GM18505 (cell line): ENCODE data around the gene C22orf39.
"Not testable (repeated sequence)": the region's sequence is repeated elsewhere in the genome, so short reads cannot be mapped to it uniquely, and the experiment has no call there.

ENCODE experiments used
- ATAC-seq: cut with Tn5 transposase; IDR thresholded peaks from one replicate; pipeline ENCODE4 v1.9.1; 2021; ENCODE audit not compliant: unreplicated experiment
- POLR2A ChIP-seq: IDR thresholded peaks from 4 replicates; pipeline ENCODE4 v1.6.1; 2011; ENCODE audit warnings: borderline replicate concordance; ENCODE audit not compliant: insufficient read depth, insufficient read length; ENCODE audit errors: extremely low read depth

C22orf39 gene

GRCh38 chr22:19438298-19438697 lies 9.2 kb downstream of the C22orf39 start:
- no peak for ATAC-seq

GRCh38 chr22:19436444-19437161 lies 10.9 kb downstream of the C22orf39 start:
- not testable (repeated sequence) for ATAC-seq

More at GRCh38 chr22:19438298-19438697, 9.2 kb downstream of the C22orf39 start:
- no peak for TF ChIP-seq POLR2A

DNA sequence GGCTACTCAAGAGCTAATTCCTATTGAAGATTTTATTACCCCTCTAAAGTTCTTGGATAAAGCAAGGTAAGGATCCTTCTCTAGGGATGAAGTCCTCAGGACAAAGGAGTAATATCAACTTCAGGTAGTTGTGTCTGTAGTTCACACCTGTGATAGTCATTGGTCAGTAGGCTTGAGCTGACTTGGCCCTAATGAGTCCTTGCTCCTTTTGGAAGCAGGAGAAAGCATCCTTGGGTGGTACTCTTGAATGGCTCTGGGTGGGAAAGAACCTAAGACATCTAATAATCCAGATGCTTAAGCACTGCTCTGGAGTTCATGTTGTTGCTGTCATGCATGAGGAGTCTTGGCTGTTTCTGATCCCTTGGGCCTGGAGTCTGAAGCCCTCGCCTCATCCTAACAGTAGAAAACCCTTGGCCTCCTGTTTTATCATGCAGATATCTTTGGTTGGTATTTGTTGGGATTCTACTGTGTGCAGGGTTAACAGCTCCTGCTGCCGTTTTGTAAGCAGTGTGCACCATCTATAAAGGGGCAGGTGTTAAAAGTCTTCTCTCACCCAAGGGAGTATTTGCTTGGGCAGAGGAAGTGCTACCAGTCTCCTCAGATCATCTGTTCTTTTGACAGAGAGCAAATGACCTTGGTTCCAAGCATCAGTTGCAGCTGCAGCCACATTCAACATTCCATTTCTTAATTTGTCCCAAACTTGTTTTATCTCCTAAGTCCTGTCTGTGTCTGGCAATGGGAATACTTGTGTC lies 12.5 kb downstream of the C22orf39 start:
- no peak for TF ChIP-seq POLR2A
- no peak for ATAC-seq

DNA sequence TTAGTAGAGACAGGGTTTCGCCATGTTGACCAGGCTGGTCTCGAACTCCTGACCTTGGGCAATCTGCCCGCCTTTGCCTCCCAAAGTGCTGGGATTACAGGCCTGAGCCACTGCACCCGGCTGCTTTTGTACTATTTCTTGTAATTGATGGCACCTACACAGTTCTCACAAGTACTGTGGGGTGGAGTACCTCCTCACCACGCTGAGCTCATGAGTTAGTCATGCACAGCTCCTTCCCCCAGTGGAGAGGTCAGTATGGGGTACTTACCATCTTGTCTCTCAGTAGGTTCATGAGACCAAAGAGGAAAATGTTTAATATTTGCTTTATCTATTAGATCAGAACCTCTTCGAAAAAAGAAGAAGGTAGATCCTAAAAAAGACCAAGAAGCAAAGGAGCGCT lies 13.1 kb downstream of the C22orf39 start:
- no peak for ATAC-seq
- TF ChIP-seq POLR2A = no peak

GRCh38 chr22:19432133-19432851 lies 15.2 kb downstream of the C22orf39 start, which contains the start of gene MRPL40:
MRPL40 (plus strand) TSS chr22:19432545; CDS start chr22:19432555, 10 bp downstream.
- ATAC-seq = peak; percentile 66
- peak; percentile 98 for TF ChIP-seq POLR2A

DNA sequence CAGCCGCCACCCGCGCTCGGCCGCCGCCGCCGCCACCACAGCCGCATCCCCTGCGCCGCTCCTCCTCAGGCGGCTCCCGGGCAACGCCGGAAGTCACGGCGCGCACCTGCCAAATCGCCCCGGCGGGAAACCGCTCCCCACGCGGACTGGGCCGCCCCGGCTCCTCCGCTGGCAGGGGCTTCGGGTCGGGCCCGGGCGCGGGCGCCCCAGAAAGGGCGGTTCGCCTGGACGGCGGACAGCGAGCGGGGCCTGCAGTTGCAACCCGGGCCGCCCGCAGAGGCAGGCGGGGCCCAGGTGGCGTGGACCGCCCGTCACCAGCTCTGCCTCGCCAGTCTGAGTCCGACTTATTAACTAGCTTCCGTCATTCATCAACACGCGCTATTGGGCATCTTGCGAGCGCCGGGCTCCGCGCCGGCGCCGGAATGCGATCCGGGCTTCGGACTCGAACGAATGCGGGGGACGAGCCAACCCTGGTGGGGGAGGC lies 15.8 kb downstream of the C22orf39 start, which contains the start of gene HIRA:
HIRA (minus strand) TSS at position 85 of the 484 bp plus-strand sequence. CDS start 257 bp downstream, outside the sequence.
- ATAC-seq = peak; percentile 48
- TF ChIP-seq POLR2A = no peak

- no peak for TF ChIP-seq POLR2A
- peak; percentile 4 for ATAC-seq
Observed at GRCh38 chr22:19430890-19431541, 16.5 kb downstream of the C22orf39 start.

GRCh38 chr22:19429950-19430889 lies 17.3 kb downstream of the C22orf39 start:
- peak; percentile 56 for TF ChIP-seq POLR2A
- no peak for ATAC-seq

DNA sequence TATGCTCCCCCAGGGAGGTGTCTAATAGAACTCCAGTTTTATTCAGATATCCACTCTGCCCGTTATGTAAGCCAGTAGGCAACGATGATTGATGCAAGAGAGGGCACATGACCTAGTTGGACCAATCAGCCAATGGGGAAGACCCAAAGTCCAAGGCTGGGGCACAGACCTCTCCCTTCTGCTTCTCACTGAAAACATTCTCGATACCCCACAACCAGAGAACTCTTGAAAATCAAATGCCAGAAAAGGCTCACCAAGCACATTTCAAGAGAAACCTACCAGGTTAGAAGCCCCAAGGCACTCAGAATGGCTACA lies 23.4 kb downstream of the C22orf39 start:
- ATAC-seq = no peak
- TF ChIP-seq POLR2A = no peak

DNA sequence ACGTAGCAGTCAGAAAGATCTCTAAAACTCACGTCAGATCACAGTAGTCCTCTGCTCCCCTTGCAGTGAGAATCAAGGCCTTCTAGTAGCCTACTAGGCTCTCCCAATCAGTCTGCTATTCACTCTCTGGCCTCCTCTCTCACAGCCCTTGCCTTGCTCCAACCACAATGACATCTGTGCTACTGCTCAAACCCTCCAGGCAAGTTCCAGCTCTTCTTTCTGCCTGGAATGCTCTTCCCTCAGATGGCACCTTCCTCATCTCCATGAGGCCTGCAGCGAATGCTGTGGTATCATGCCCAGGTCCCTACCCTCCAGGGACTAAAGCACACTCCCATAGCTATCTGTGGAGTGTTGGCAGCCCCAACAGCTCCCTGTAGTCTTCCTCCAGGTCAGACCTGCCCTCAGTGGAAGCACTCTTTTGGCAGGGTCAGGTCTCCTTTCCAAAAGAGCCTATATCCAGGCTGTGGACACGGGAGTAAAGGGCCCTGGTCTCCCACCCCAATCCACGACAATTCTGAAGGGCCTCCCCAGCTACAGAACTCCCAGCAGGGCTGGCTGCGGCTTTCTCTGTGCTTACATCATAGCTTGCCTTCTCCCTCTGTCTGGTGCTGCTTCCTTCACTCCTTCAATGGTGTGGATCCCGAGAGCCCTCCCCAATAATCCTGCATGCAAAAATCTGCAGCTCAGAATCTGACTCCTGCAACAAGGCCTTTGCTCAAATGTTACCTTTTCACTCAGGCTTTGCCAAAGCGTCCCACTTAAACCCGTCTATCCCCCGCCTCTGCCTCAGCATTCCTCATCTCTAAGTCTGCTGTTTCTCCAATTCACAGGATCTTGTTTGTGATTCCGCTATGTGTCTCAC lies 24.8 kb downstream of the C22orf39 start:
- no peak for ATAC-seq
- TF ChIP-seq POLR2A = no peak

DNA sequence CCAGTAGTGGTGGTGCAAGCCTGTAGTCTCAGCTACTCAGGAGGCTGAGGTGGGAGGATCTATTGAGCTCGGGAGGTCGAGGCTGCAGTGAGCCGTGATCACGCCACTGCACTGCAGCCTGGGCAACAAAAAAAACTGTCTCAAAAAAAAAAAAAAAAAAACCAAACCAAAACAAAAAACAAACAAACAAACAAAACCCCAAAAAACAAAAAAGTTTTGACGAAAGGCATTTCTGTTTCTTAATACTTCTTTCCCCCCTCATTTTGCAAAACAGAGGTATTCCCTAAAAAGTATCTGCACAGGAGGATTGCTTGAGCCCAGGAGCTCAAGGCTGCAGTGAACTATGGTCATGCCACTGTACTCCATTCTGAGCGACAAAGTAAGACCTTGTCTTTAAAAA lies 27.2 kb downstream of the C22orf39 start:
- no peak for ATAC-seq
- TF ChIP-seq POLR2A = no peak
